Common myeloid progenitor, CD34-positive (primary cell): ENCODE results near the gene LENG9.

Source experiments
- CTCF ChIA-PET: fragments of 350-600 bp; sonication (Branson Sonifier 250); formaldehyde crosslinking; loops from one replicate; lab custom pipeline; 2021; ENCODE audit warnings: antibody characterized with exemption; lab: Charles Lee
- POLR2A ChIA-PET: fragments of 350-600 bp; sonication (Branson Sonifier 250); formaldehyde crosslinking; loops from one replicate; lab custom pipeline; 2021; ENCODE audit warnings: antibody characterized with exemption; lab: Charles Lee
- DNase-seq, 3 donors: peaks; one replicate each; pipeline versions ENCODE4 v3.0.0 to v3.0.0-alpha.2; 2013
- H3K27ac ChIP-seq, 2 experiments: 1 replicate in 1 of 2; 2 replicates in 1 of 2; pipeline ENCODE4 v1.7.0; 2013; ENCODE audit warnings: inconsistent platforms in 2 of 2, low read length in 2 of 2, mild to moderate bottlenecking in 2 of 2, low read depth in 1 of 2, moderate library complexity in 1 of 2; ENCODE audit not compliant: severe bottlenecking in 2 of 2, insufficient read depth in 1 of 2, poor library complexity in 1 of 2
- H3K27me3 ChIP-seq, 5 experiments: replicated peaks in 2 of 5; 1 replicate in 3 of 5; 2 replicates in 2 of 5; pipeline versions ENCODE4 v1.6.1 to v1.7.0; 2013; ENCODE audit warnings: low read length in 4 of 5, mild to moderate bottlenecking in 2 of 5, moderate library complexity in 2 of 5, inconsistent platforms in 1 of 5; ENCODE audit not compliant: insufficient read depth in 5 of 5, control insufficient read depth in 4 of 5
- H3K36me3 ChIP-seq, 4 experiments: 1 replicate in 2 of 4; 2 replicates in 2 of 4; pipeline versions ENCODE4 v1.6.1 to v1.7.0; 2013; ENCODE audit warnings: low read length in 3 of 4, control low read depth in 1 of 4, mild to moderate bottlenecking in 1 of 4; ENCODE audit not compliant: control insufficient read depth in 4 of 4, insufficient read depth in 4 of 4
- H3K4me1 ChIP-seq, 4 experiments: 1 replicate in 3 of 4; 2 replicates in 1 of 4; pipeline versions ENCODE4 v1.6.1 to v1.7.1; 2013; ENCODE audit warnings: low read length in 3 of 4, mild to moderate bottlenecking in 3 of 4, control low read depth in 1 of 4, inconsistent platforms in 1 of 4, moderate library complexity in 1 of 4; ENCODE audit not compliant: control insufficient read depth in 4 of 4, insufficient read depth in 4 of 4; ENCODE audit errors: control extremely low read depth in 1 of 4
- H3K4me3 ChIP-seq, 7 experiments: 1 replicate in 4 of 7; 2 replicates in 3 of 7; pipeline versions ENCODE4 v1.5.1 to v1.7.0; 2013; ENCODE audit warnings: mild to moderate bottlenecking in 7 of 7, low read length in 6 of 7, moderate library complexity in 6 of 7, inconsistent platforms in 2 of 7, low read depth in 2 of 7, control low read depth in 1 of 7; ENCODE audit not compliant: insufficient read depth in 4 of 7, control insufficient read depth in 1 of 7; ENCODE audit errors: extremely low read depth in 1 of 7
- H3K9me3 ChIP-seq, 5 experiments: 1 replicate in 4 of 5; 2 replicates in 1 of 5; pipeline versions ENCODE4 v1.6.1 to v1.7.1; 2013; ENCODE audit warnings: low read length in 4 of 5, mild to moderate bottlenecking in 2 of 5, inconsistent platforms in 1 of 5, low read depth in 1 of 5, moderate library complexity in 1 of 5; ENCODE audit not compliant: control insufficient read depth in 4 of 5, insufficient read depth in 2 of 5; ENCODE audit errors: control extremely low read depth in 1 of 5
- WGBS: methylation state at CpG from one replicate; pipeline ENCODE4 v1.1.5; 2013; ENCODE audit not compliant: insufficient coverage; 5-methylcytosine and 5-hydroxymethylcytosine counted together

LENG9 gene

GRCh38 chr19:54481326-54481930 is 17.9 kb upstream of the LENG9 start:
- peak; percentile 64 to 67 (median 65) for DNase-seq
- Histone ChIP-seq H3K36me3 (no peaks in the 10 kb centered on the region), H3K9me3 (no peaks in the 10 kb centered on the region), H3K27me3 (peaks cover 0 to 11% (median 2%) of the 10 kb centered on the region in 5 experiments), H3K4me1 (peaks cover 4 to 23% (median 17%) of the 10 kb centered on the region in 4 experiments), H3K4me3 (no peak overlapping the region), H3K27ac (no peak overlapping the region)
- ChIA-PET CTCF (interaction anchor here (0.7 to 2.3 kb wide), 15 partner anchors 34 to 198 kb away, joined by 3 to 13 read pairs (median 3); no protein-coding TSS in a partner anchor), POLR2A (no interaction called here)
- 19% methylated on average over 10 of the region's 16 CpGs for WGBS

- Histone ChIP-seq H3K27me3 (peaks cover 0 to 10% (median 2%) of the 10 kb centered on the region in 5 experiments), H3K9me3 (no peaks in the 10 kb centered on the region), H3K4me1 (peaks cover 4 to 23% (median 17%) of the 10 kb centered on the region in 4 experiments), H3K27ac (no peak overlapping the region), H3K4me3 (no peak overlapping the region), H3K36me3 (no peaks in the 10 kb centered on the region)
- CTCF ChIA-PET: interaction anchor here (1.0 to 2.1 kb wide), 9 partner anchors 11 to 204 kb away, joined by 3 to 11 read pairs (median 3); no protein-coding TSS in a partner anchor
- DNase-seq: peak; percentile 25 to 81 (median 80)
- 29% methylated on average over 1 of the region's 2 CpGs for WGBS
- POLR2A ChIA-PET: no interaction called here
These were observed 16.5 kb upstream of the LENG9 start for GRCh38 chr19:54480051-54480450.

GRCh38 chr19:54478677-54479266 is 15.2 kb upstream of the LENG9 start:
- 18% methylated on average over 6 of the region's 10 CpGs for WGBS
- POLR2A ChIA-PET: no interaction called here

GRCh38 chr19:54477650-54478049 is 14.1 kb upstream of the LENG9 start:
- no peaks in the 10 kb centered on the region for H3K9me3 ChIP-seq
- no peaks in the 10 kb centered on the region for H3K36me3 ChIP-seq
- CTCF ChIA-PET: interaction anchor here (0.7 to 3.0 kb wide), 10 partner anchors 14 to 439 kb away, joined by 3 to 17 read pairs (median 3); partner anchors contain the start of gene LENG9
- no peak overlapping the region for H3K4me3 ChIP-seq
- peaks cover 0 to 7% (median 2%) of the 10 kb centered on the region in 5 experiments for H3K27me3 ChIP-seq
- 83% methylated on average over 3 of the region's 3 CpGs for WGBS
- peaks cover 4 to 26% (median 21%) of the 10 kb centered on the region in 4 experiments for H3K4me1 ChIP-seq
- no peak overlapping the region for H3K27ac ChIP-seq
- no peak for DNase-seq
- POLR2A ChIA-PET: no interaction called here

More at GRCh38 chr19:54478677-54479266, 15.2 kb upstream of the LENG9 start:
- Histone ChIP-seq H3K4me3 (no peak overlapping the region), H3K27ac (no peak overlapping the region), H3K4me1 (peaks cover 4 to 23% (median 17%) of the 10 kb centered on the region in 4 experiments), H3K9me3 (no peaks in the 10 kb centered on the region), H3K36me3 (no peaks in the 10 kb centered on the region), H3K27me3 (peaks cover 0 to 4% (median 2%) of the 10 kb centered on the region in 5 experiments)
- peak; percentile 70 to 78 (median 73) for DNase-seq
- CTCF ChIA-PET: interaction anchor here (0.6 to 3.0 kb wide), 12 partner anchors 9 to 206 kb away, joined by 3 to 17 read pairs (median 4); no protein-coding TSS in a partner anchor

GRCh38 chr19:54475706-54476105 is 12.1 kb upstream of the LENG9 start:
- CTCF ChIA-PET: no interaction called here

GRCh38 chr19:54473892-54474372 is 10.4 kb upstream of the LENG9 start:
- H3K9me3 ChIP-seq: no peaks in the 10 kb centered on the region
- no peaks in the 10 kb centered on the region for H3K36me3 ChIP-seq
- POLR2A ChIA-PET: no interaction called here
- WGBS: 80% methylated on average over 5 of the region's 6 CpGs
- H3K4me3 ChIP-seq: no peak overlapping the region
- H3K27me3 ChIP-seq: peaks cover 5 to 32% (median 9%) of the 10 kb centered on the region in 5 experiments
- no peak for DNase-seq
- H3K27ac ChIP-seq: no peak overlapping the region
- peaks cover 6 to 22% (median 18%) of the 10 kb centered on the region in 4 experiments for H3K4me1 ChIP-seq
- CTCF ChIA-PET: interaction anchor here (1.3 kb wide), 1 partner anchor 200 kb away, joined by 4 read pairs; no protein-coding TSS in a partner anchor

More at GRCh38 chr19:54475706-54476105, 12.1 kb upstream of the LENG9 start:
- DNase-seq: no peak
- 93% methylated on average over 9 of the region's 11 CpGs for WGBS
- Histone ChIP-seq H3K4me1 (peaks cover 1 to 30% (median 28%) of the 10 kb centered on the region in 4 experiments), H3K27me3 (peaks cover under 1 to 16% (median 5%) of the 10 kb centered on the region in 5 experiments), H3K27ac (no peak overlapping the region), H3K9me3 (no peaks in the 10 kb centered on the region), H3K36me3 (no peaks in the 10 kb centered on the region), H3K4me3 (no peak overlapping the region)
- POLR2A ChIA-PET: no interaction called here
